DND-41 (cell line): ENCODE measurements around the gene IL12RB2.

Experiments used
- CTCF ChIP-seq: IDR thresholded peaks from 2 replicates; pipeline ENCODE4 v1.5.1; 2012; ENCODE audit warnings: borderline replicate concordance, low read length, moderate library complexity, mild to moderate bottlenecking; ENCODE audit not compliant: poor library complexity, severe bottlenecking; ENCODE audit errors: extremely low read depth
- EZH2 ChIP-seq: IDR thresholded peaks from 3 replicates; pipeline ENCODE4 v1.6.1; 2012; ENCODE audit warnings: borderline replicate concordance, low read depth, mild to moderate bottlenecking, moderate library complexity, low read length, inconsistent platforms; ENCODE audit not compliant: severe bottlenecking

GRCh38 chr1:67262735-67263134 lies 44.9 kb upstream of the IL12RB2 start:
- TF ChIP-seq CTCF: no peak
- TF ChIP-seq EZH2: no peak
